NCI-H2029 treated with DMSO at 0.1 percent for 48 hours (cell line): Measurements from ENCODE around the gene LIM2.

Experiments used
- DNase-seq: peaks from one replicate; lab custom pipeline; 2025; lab: John Stamatoyannopoulos, UW

The LIM2 gene

GRCh38 chr19:51365965-51366388 lies 21.8 kb downstream of the LIM2 start, which contains the start of gene ETFB:
TSS of gene ETFB (minus strand) at chr19:51366388. CDS start at chr19:51366326, 62 bp downstream.
- DNase-seq, result no peak

GRCh38 chr19:51365211-51365964 lies 22.4 kb downstream of the LIM2 start:
- no peak for DNase-seq

DNA sequence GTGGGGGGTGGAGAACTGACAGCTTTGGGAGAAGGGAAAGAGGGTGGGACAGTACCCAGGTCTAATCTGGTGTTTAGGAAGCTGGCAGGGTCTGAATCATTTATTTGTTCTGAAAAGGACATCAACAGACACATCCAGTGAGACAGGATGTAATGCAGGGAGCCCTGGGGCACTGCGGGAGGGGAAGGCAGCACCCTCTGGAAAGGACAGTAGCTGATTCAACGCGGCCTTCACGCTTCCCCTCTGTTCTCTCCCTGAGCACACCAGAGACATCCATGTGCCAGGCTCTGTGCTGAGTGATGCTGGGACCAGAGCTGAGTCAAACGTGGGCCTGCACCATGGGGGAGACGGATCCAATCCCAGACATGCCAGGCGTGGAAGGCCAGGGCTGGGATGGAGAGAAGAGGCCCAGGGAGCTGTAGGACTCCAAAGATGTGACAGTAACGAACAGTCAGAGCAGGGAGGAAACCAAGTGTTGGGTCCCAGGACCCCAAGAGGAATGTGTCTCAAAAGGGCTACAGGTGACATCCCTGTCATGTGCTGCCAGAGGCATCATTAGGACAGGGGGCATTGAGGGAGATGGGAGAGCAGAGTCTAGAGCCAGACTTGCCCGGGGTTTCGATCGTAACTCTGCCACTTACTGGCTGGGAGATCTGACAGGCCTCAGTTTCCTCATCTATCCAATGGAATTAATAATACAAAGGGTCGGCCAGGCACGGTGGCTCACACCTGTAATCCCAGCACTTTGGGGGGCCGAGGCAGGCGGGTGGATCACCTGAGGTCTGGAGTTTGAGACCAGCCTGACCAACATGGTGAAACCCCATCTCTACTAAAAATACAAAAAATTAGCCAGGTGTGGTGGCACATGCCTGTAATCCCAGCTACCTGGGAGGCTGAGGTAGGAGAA lies 23.3 kb downstream of the LIM2 start:
- DNase-seq, result no peak

DNA sequence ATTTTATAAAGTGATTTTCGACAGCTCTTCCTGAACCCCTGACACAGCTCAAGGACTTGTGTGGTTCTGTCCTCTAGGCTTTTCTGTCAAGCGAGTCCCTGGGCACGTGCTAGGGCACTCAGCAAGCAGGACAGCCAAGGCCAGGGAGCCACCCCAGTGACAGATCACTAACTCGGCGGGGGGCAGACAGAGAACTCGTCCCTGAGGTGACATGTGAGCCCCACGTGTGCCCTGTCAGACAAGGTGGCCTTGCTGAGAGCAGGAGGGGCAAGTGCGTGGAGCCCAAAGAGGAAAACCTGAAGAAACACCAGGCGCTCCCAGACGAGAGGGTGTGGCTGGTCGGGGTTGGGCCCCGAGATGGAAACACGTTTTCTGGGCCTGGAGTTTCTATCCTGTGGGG lies 26.5 kb downstream of the LIM2 start:
- DNase-seq, result no peak

DNA sequence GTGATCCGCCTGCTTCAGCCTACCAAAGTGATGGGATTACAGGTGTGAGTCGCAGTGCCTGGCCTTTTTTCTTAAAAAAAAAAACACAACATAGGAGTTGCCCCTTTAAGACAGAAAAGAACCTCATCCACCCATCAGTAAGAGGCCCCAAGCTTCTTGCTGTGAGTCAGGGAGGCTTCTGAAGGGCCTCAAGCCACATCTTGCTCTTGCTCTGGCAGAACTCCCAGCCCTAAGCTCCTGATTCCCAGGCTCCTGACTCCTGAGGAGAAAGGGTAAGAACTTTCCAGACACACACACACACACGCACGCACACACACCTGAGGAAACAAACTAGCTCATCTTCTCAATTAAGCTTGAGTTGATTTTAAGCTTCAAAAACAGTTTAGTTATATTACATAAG lies 28.5 kb downstream of the LIM2 start:
- DNase-seq, result no peak

DNA sequence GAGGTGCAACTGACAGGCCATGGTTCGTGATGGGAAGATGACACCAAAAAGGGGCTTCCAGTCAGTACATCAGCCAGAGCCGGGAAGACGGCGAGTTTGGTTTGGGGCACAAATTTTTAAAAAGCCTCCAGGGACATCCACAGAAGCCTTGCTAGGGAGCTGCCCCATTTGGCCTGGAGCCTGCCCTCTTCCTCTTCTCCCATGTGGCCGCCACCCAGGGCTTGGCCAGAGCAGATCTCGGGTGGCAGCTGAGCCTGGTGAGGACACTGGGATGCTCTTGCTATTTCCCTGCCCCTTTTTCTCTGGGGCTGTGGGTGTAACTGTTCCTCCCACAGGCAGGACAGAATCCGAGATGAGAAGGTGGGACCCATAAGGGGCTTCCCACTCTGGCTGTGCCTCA lies 29.8 kb downstream of the LIM2 start:
- no peak for DNase-seq

GRCh38 chr19:51356159-51356801 lies 31.5 kb downstream of the LIM2 start:
- no peak for DNase-seq

DNA sequence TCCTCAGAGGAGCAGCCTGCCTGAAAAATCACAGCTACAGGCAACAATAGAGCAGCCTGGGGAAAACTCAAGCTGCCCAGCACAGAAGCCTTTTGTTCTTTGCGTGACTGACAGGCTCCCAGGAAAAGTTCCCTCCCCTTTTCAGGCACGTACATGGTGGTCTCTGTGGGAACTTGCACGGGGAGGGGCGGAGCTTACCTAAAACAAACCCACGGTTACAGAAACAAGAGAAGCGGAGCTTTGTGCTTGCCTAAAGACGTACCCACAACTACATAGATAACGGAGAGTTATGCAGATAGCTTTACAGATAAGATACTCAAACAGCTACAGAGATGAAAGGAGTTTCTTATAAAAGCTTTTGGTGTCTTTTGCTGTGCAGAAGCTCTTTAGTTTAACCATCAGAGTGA lies 33.0 kb downstream of the LIM2 start:
- no peak for DNase-seq

DNA sequence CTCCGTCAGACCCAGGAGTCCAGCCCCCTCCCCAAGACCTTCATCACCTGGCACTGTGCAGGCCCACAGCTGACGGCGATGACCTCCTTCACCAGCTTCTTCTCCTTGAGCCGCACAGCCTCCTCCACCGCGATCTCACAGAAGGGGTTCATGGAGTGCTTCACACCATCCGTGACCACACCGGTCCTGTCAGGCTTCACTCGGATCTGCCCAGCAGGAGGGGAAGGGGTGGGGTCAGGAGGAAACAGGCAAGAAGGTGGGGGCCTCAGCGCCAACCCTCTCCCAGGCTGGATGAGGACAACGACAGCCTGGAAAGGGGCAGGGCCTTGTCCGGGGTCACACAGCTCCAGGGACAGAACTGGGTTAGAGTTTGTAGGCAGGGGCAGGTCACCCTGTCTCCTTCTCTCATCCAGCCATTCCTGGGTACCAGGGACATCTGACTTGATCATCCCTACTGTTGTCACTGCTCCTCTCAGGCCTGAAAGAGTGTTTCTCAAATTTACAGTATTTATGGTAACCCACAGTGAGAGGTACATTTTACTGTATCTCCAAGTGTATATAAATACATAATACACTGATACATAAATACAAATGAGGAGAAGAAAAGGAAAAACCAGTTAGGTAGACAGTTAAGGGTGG lies 33.6 kb downstream of the LIM2 start:
- DNase-seq, result no peak

DNA sequence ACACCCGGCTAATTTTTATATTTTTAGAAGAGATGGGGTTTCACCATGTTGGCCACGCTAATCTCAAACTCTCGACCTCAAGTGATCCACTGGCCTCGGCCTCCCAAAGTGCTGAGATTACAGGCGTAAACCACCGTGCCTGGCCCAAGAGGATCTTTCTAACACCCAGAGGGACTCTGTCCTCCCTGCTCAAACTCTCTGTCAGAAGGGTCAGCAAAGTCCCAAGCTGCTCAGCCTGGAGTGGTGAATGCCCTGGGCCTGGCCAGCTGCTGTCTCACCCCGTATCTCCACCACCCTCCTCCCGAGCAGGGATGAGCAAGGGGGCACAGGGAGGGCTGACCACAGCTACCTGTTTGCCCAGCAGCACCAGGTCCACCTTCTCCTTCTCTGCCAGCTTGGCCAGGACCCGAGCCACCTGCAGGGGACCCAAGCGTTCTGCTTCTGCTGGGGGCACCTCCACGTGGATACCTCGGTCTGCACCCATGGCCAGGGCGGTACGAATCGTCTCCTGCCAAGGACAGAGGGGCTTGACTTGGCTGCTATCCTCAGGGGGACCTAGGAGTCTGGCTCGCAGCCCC lies 34.9 kb downstream of the LIM2 start:
- no peak for DNase-seq

DNA sequence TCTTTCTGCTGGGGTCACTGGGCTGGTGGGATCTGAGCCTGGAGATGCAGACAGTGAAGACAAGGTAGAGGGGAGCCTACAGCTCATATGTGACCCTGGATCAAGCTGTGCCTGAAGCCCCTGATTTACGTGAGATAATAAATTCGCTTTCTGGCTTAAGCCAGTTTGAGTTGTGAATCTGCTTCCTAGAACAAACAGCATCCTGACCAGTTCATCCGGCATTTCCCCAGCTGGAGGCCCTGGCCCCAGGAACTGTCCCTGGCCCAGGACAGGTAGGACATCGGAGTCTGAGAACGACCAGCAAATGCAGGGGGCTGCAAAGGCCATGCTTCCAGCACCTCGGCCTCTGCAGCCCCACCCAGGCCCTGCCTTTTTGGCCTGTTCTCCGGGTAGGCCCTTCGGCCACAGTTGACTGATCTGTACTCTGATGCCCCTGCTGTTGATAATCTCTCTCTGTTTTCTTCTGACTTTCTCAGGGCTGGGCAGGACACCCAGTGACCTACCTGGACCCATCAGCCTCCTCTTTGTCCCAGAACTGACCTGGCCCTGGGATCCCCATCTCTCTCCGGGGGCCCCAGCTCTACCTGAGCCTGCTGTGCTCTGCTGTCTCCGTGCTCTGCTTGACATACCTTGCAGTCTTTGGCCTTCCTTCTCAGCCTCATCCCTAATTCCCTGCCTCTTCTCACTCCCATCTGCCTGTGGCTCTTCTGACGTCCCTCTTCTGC lies 36.3 kb downstream of the LIM2 start:
- DNase-seq, result no peak

DNA sequence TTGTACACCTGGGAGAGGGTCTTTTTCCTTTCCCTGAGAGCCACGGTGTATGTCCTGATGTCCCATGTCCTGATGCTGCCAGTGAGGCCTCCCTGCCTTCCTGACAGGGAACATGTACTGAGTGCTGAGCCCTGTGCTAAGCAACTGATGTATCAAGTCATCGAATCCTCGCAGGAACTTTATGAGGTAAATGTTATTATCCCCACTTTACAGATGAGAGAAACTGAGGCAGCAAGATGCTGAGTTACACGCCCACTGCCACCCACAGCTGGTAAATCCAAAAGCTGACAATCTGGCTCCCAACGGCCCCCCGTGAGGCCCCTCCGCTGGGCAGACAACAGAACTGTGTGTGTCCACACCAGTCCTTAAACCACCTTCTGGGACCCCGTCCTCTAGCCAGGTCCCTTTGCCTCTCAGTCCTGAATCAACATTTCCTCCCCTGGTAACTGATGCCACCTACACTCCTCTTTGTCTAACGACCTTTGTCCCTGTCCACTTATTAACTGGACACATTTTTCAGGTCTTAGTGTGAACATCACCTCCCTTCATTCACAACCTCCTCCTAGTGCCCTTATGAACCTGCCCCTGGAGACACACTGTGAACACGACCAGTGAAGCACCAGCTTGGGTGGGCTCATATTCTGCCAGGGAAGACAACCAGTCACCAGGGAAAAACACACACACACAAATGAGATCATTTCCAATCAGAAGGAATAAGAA lies 40.4 kb downstream of the LIM2 start:
- DNase-seq, result no peak

DNA sequence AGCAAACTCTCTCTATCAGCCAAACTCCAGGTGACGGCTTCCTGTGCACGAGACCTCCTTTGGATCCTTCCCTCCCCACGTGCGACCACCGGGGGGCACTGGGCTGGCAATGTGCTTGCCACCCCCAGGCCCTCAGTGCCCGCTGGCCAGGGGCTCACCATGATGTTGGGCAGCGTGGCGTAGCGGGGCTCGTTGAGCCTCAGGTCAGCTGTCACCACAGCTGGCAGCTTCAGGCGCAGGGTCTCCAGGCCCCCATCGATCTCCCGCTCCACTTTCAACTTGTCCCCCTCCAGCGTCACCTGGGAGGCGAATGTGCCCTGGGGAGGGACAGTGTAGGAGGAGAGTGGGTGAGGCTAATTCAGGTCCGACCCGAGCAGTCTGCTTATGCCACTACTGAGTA lies 41.0 kb downstream of the LIM2 start:
- no peak for DNase-seq

- DNase-seq, result no peak
These were observed 42.6 kb downstream of the LIM2 start for GRCh38 chr19:51345076-51345620.

DNA sequence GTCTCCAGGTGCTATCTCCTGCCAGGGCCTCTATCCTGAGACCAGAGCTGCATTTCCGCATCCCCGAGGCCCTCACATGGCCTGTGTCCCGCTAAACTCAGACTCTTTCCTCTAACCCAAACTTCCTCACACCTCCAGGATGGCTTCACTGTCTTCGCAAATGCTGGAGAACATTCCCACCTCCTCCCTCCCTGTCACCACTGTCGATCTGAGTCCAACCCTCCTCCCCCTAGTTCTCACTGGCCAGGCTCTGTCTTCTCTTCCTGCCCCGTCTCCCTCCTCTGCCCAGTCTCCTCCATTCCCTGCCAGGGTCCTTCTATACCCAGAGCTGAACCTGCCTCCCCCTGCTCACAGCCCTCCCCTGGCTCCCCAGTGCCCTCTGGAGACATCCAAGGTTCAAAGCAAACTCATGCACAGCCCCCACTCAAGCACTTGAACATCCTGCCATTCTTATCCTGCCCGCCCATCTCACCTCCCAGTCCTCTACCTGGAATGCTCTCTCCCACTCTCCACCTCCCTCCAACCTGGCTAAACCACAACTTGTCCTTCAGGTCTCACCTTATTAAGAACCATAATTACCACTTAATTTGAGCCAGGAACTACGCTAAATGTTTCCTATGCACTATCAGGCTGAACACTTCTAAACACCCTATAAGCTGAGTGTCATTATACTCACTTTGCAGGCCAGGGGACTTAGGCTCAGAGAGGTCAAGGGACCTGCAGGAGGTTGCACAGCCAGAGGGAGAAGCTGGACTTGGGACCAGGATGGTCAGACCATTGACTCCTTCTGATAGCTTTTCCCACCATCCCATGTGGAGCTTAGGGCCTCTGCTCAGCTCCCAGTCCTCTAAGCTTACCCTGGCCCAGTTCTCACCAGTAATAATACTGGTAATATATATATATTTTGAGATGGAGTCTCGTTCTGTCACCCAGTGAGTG lies 44.9 kb downstream of the LIM2 start:
- no peak for DNase-seq

DNA sequence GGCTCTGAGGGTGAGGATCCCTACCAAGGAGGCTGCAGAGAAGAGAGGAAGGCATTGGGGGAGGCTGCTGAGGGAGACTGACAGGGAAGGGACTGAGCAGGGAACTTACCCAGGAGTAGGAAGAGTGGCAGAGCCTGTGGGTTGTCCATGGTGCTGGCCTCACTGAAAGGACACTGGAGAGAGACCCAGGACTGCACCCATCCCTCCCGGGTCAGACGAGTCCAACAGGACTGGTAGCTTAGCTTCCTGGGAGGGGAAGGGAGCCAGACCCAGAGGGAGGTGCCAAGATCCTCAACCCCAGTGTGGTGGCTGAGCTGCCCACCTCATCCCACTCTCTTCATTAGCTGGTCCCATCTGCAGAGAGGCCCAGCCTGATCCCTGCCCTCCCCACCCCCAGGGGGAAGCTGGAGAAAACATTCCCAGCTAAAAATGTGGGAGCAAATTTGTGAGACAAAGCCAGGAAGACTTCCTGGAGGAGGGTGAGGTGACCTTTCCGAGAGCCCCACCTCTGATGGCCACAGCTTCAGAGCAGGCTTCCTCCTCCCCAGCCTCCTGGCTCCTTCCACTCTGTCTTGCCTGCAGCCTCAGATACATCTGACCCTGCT lies 45.7 kb downstream of the LIM2 start, which contains the start of gene VSIG10L:
VSIG10L (minus strand) TSS at position 164 of the 605 bp plus-strand sequence; CDS start at position 149, 15 bp downstream.
- no peak for DNase-seq

GRCh38 chr19:51341066-51341465 lies 46.7 kb downstream of the LIM2 start:
- no peak for DNase-seq
